CD4-positive, alpha-beta T cell treated with Interleukin-15 for 4 hours (primary cell): ENCODE results near the gene OVOL1.

Experiments
- DNase-seq: peaks from one replicate; pipeline ENCODE4 v3.0.0-alpha.2; 2020; ENCODE audit warnings: low spot score

OVOL1 gene

GRCh38 chr11:65791719-65792213 lies 4.9 kb downstream of the OVOL1 start:
- peak; percentile 65 for DNase-seq

DNA sequence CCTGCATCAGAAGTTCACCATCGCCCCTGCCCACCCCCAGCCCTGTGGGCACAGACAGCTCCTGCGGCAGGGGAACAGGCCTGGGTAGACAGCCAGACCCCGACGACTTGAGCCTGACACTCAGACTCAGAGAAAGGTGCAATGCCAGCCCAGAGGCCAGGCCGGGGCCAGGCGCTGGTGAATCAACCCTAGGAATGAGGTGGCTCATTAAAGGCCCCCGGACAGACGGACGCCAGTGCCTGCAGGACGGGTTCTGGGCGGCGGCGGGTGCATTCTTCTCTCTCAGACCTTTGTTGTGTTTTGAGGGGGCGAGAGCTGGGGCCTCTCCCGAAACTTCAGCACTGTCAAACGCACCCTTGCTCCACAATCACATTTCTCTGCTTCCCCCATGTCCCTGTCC lies 5.6 kb downstream of the OVOL1 start:
- no peak for DNase-seq

DNA sequence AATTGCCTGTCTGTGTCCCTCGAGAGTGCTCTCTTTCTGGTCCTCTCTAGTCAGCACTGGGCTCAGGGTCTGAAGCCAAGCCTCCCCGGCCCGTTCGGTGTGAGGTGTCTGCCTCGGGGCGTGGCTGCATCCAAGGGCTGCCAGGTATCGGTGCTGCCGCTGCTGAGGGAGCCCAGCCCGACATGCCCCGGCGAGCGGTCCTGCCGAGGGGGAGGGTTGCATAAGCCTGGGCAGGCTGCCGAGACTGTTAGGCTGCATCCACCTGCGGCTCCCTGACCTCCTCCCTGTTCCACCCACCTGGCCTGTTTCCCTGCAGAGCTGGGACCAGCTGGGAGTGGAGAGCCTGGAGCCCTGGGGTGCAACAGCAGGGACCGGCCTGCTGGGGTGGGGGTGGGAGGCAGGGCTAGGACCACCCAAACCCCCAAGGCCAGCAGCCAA lies 6.3 kb downstream of the OVOL1 start:
- no peak for DNase-seq

DNA sequence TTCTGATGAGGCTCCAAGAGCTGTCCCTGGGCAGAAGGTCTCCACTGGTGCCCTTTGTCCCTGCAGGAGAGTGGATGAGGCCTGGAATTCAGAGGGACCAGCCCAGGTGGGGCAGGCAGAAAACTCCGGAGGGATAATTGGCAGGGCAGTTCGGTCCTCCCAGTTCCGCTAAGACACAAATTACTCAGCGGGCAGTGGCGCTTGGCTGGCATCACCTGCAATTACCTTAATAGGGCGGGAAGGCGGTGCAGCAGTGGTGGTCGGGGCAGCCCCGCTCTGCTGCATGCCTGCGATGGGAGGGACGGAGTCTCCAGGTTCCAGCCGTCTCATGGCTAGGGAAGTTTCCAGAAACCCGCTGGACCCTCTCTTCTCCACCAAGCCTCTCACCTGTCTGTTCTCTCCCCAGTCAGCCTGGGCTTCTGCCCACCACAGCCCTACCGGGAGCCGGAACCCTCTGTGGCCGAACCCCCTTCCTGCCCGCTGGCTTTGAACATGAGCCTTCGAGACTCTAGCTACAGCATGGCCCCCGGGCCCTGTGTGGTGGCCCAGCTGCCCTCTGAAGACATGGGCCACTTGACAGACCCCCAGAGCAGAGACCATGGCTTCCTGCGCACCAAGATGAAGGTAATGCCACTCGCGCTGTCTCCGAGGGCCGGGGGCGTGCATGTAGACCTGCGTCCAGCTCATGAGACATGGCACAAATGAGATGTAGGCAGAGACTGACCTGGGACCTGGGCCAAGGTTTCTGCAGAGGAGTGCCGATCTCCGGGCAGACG lies 7.0 kb downstream of the OVOL1 start:
- no peak for DNase-seq

GRCh38 chr11:65794570-65795510 lies 8.0 kb downstream of the OVOL1 start:
- no peak for DNase-seq

DNA sequence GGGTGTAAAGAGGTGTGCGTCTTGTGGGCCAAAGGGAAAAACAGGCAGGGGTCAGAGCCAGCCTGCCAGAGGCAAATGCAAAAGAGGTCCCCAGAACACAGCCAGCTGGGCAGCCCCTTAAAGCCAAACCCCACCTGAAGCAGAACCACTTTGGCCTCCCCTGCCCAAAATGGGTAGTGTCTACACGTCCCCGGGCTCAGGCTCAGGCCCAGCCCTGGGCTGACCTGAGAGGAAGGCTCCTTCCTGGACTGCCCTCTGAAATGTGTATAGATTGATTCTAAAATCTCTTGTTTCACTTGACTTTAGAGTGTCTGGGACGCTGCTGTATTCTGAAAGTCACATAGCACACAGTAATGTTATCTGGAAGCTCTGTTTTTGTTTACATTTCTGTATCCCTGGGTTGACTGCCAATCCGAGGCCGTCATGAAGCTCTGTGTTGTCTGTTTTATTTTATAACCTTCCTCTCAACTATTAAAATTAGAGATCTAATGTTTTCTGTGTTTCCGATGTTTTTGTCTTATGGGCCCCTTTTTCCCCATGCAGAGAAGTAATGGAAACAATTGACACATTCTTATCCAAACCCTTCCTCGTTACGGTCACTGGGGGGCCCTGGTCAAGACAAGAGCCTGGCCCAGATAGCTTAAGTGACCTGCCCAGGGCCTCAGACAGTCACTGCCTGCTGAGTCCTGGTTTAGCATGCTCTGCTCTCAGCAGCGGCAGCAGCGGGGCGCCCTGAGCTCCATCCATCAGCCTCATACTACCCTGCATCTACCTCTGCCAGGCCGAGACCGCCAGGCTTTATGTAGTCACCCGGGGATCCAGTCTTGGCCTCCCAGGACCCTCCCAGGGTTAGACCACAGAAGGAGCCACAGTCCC lies 10.1 kb downstream of the OVOL1 start:
- DNase-seq: no peak

- DNase-seq: no peak
Measured at GRCh38 chr11:65797711-65798110, 10.8 kb downstream of the OVOL1 start.

DNA sequence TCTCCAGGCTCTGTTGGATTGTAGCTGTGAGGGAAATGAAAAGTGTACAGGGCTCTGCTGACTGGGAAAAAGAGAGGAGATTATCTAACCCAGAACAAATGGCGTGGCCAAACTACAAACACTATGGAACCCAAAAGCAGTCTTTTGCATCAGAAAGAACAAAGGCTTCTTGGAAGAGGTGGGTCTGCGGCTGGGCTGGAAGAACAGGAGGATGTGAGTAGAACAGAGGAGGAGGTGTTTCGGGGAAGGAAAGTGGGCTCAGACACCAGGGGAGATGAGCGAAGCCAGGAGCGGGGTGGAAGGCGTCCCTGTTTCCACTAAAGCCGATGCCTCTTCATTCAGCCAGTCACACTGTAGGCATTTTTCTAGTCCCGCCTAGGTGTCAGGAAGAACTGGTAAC lies 12.0 kb downstream of the OVOL1 start:
- no peak for DNase-seq

- DNase-seq: no peak
Measured at GRCh38 chr11:65801153-65801987, 14.5 kb downstream of the OVOL1 start.

GRCh38 chr11:65802841-65803240 lies 16.0 kb downstream of the OVOL1 start:
- DNase-seq: no peak

GRCh38 chr11:65803797-65804492 lies 17.1 kb downstream of the OVOL1 start:
- no peak for DNase-seq

- no peak for DNase-seq
Measured at GRCh38 chr11:65806979-65807378, 20.1 kb downstream of the OVOL1 start.

- DNase-seq: no peak
Measured at GRCh38 chr11:65808744-65809341, 22.0 kb downstream of the OVOL1 start.

- no peak for DNase-seq
Measured at GRCh38 chr11:65809496-65809895, 22.6 kb downstream of the OVOL1 start.

DNA sequence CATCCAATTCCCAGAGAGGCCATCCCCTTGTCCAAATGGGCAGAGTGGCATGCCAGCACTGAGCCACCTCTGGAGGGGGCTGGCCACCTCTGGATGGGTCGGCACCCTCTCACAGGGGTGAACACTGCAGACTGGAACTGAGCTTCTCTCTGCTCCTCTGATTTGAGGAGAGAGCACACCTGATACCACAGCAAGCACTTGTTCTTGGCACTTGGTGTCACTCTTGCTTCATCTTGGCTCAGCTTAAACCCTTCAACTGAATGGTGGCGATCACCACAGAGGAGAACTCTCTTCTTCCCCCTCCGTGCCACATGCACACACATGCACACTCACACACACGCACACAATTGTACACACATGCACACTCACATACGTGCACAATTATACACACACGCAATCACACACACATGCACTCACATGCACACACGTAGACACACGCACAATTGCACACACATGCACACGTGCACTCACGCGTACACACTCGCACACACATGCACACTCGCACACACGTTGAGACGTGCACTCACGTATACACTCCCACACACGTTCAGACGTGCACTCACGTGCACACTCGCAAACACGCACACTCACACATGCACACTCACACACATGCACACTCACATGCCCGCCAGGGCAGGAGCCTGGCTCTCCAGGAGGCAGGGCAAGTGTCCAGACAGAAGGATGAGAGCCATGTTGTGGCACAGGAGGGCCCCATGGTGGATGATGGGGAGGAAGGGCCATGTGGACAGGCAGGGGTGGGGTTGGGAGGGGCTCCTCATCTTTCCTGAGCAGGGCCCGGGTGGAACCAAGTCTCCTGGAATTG lies 23.4 kb downstream of the OVOL1 start:
- DNase-seq: no peak

DNA sequence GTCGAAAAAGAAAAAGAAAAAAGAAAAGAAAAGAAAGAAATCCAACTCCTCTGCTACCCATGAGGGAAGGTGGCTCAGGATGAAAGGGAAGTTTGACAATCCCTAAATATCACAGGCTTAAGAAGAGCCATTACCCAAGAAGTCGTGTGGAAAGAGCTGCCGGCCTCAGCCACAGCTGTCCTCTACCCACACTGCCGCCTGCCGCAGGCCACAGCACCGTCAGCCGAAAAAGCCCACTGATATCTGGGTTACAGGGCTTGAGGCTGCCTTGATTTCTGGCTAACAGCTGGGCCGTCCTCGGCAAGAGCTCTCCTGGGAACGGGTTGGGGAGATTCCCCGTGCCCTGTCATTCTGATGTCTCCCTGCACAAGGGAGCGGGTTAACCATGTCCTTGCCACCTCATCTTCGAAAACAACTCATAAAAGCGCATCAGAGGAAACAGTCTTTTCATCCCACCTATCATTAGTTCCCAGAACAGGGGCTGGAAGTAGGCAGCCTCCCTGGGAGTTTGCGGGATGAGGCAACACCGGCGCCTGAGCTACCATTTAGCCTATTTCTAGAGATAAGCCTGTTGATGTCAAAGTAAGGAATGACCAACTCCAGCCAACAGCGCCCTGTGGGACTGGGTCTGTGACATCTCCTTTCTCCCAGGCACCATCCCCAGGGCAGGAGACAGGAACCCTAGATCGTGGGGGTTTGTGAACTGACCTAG lies 25.1 kb downstream of the OVOL1 start:
- no peak for DNase-seq

DNA sequence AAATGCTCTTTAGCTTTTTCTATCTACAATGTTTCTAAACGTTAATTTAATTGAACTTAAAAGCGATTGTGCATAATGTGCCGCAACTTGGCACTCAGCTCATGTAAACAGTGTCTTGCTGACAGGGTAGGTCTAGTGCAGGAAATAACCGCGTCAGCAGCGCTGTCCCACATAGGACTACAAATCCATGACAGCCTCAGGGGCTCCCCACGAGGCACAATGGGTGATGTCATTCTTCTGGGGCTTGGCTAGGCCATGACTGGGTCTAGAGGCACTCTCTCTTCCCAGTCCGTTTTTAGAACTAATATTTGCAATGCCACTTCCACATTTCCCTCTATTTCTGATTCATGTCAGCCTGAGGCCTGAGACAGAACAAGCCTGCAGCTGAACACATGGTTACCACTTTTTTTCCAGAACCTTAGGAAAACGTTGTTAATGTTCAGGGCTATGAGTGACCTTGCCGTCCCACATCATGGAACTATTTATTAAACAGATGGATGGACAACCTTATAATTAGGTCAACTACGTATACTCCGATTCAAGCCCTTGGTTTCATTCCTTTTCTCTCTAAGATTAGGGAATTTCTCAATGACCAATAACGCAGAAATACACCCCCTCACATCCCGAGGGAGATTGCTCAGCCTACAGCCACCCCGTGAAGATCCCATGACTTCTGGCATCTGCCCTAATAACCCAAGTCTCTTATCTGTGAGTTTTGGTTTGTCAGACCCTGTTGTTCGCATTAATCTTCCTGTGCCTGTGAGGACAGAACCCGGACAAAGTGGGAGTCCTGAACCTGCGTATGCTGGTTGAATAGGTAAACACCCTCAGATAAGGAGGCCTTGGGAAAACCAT lies 27.5 kb downstream of the OVOL1 start:
- DNase-seq: no peak
